LNCAP (cell line): ENCODE results near the gene CSPG4.

Source experiments
- CTCF ChIP-seq: fragments of 450-650 bp; IDR thresholded peaks from 2 replicates; pipeline ENCODE4 v1.5.1; 2017; ENCODE audit warnings: mild to moderate bottlenecking

The CSPG4 gene

DNA sequence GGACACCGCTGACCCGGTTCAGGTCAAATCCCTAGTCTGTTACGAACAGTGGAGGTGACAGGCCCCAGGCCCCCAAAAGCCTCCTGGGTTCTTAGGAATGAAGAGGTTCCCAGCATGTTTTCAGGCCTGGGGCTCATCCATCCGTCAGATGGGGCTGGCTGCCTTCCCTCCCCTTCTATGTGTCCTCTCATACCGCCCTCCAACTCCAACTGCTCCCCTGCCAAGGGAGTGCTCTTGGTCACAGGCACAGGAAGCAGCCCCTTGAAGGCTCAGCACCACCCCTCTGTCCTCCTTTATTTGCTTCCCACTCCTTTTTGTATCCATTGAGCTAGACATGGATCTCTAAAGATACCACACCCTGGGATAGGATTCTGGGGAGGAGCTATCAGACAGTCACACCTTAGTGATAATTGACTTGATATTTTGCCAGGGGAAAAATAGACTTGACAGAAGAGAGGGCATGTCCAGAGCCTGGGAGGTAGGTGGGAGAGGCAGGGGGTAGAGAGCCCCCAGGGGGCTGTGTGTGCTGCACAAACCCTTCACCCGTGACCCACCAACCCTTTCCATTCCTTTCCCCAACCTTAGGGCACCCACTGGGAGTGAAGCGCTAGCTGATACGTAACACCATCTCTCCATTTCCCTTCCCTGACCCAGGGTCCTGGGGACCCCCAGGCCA, 10.7 kb upstream of the CSPG4 start:
- no peak for TF ChIP-seq CTCF

- no peak for TF ChIP-seq CTCF
Observed at GRCh38 chr15:75721923-75722870, 9.5 kb upstream of the CSPG4 start.

- TF ChIP-seq CTCF = no peak
Observed at GRCh38 chr15:75721480-75721922, 8.9 kb upstream of the CSPG4 start.

DNA sequence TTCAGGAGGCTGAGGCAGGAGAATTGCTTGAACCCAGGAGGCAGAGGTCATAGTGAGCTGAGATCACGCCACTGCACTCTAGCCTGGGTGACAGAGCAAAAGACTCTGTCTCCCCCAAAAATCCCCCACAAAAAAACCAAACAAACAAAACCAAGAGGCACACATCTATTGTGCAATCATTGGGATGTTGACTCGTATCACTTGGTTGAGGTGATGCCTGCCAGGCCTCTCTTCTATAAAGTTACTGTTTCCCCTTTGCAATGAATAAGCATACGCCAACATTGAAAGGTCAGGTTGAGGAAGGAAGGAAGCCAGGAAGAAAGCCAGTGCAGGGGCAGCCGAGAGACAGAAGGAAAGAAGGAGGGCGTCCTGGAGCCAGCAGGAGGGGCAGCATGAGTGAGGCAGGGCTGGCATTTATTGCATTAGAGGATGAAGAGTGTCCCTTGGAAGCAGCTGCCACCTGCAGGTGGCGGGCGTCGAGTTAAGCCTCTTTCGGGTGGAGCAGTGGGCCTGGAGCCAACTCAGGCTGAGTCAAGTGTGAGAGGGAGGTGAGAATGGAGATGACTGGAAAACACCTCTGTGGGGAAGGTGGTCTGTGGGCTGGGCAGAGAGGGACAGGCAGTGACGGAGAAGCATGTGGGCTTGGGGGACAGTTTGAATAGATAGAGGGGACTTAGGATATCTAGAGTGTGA, 8.3 kb upstream of the CSPG4 start:
- TF ChIP-seq CTCF = 0 out of 2 replicates have a peak, but pooled peaks have one; percentile 12

GRCh38 chr15:75720297-75720696, 7.6 kb upstream of the CSPG4 start:
- TF ChIP-seq CTCF = no peak

DNA sequence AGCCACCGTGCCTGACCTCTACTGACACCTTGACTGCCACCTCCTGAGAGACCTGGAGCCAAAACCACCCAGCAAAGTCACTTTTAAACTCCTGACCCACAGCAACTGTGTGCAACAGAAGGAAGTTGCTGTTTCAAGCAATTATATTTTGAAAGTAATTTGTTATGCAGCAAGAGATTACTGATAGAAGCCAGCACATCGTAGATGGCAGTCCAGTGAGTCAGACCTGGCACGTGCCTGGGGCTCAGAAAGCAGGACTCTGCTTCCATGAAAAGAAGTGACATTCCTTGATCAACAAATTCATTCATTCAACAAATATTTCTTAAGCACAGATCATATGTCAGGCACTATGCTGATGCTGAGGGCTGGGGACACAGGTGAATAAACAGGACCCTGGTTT, 5.7 kb upstream of the CSPG4 start:
- no peak for TF ChIP-seq CTCF

GRCh38 chr15:75714195-75714594, 1.5 kb upstream of the CSPG4 start:
- TF ChIP-seq CTCF = no peak
